CD8-positive, alpha-beta memory T cell (primary cell): ENCODE measurements around the gene KIAA1958. TPM values are rescaled to one million over a fixed set of nuclear protein-coding genes. Genes with fewer than 3 reads are reported as not detected.

Experiments
- CTCF ChIA-PET: fragments of 350-600 bp; sonication (Branson Sonifier 250); formaldehyde crosslinking; loops from one replicate; lab custom pipeline; 2021; ENCODE audit warnings: antibody characterized with exemption; lab: Charles Lee
- POLR2A ChIA-PET: fragments of 350-600 bp; sonication (Branson Sonifier 250); formaldehyde crosslinking; loops from one replicate; lab custom pipeline; 2021; ENCODE audit warnings: antibody characterized with exemption; lab: Charles Lee
- DNase-seq, 5 donors: peaks; one replicate each; pipeline versions ENCODE4 v3.0.0 to v3.0.0-alpha.2; 2020 to 2022; ENCODE audit warnings: mixed read lengths in 1 of 5
- H3K27ac ChIP-seq: one replicate; pipeline ENCODE4 v1.7.0; 2013; ENCODE audit warnings: low read depth, mild to moderate bottlenecking, low read length, moderate library complexity
- H3K27me3 ChIP-seq: 2 replicates; pipeline ENCODE4 v1.7.0; 2013; ENCODE audit warnings: low read length, mild to moderate bottlenecking; ENCODE audit not compliant: insufficient read depth, poor library complexity, severe bottlenecking
- H3K36me3 ChIP-seq: 2 replicates; pipeline ENCODE4 v1.7.0; 2013; ENCODE audit warnings: mild to moderate bottlenecking, low read length, moderate library complexity; ENCODE audit not compliant: insufficient read depth
- H3K4me1 ChIP-seq: 2 replicates; pipeline ENCODE4 v1.7.0; 2013; ENCODE audit warnings: mild to moderate bottlenecking, low read length, moderate library complexity; ENCODE audit not compliant: insufficient read depth
- H3K4me3 ChIP-seq: 2 replicates; pipeline ENCODE4 v1.7.0; 2013; ENCODE audit warnings: mild to moderate bottlenecking, low read length
- H3K9me3 ChIP-seq: 2 replicates; pipeline ENCODE4 v1.7.0; 2013; ENCODE audit warnings: mild to moderate bottlenecking, low read length
- H3K27ac Mint-ChIP-seq, 8 donors: one replicate each; pipeline ENCODE4 v1.8.0; 2020 to 2021; ENCODE audit warnings: mixed read lengths in 8 of 8, mild to moderate bottlenecking in 6 of 8, inconsistent platforms in 3 of 8, moderate library complexity in 3 of 8
- H3K27me3 Mint-ChIP-seq, 2 donors: one replicate each; pipeline ENCODE4 v1.8.0; 2020 to 2021; ENCODE audit warnings: mixed read lengths in 2 of 2, mild to moderate bottlenecking in 1 of 2, moderate library complexity in 1 of 2
- H3K36me3 Mint-ChIP-seq, 3 donors: one replicate each; pipeline ENCODE4 v1.8.0; 2020 to 2021; ENCODE audit warnings: mixed read lengths in 3 of 3, inconsistent platforms in 1 of 3, mild to moderate bottlenecking in 1 of 3
- H3K4me1 Mint-ChIP-seq, 3 donors: one replicate each; pipeline ENCODE4 v1.8.0; 2020 to 2021; ENCODE audit warnings: mixed read lengths in 3 of 3, inconsistent platforms in 1 of 3, mild to moderate bottlenecking in 1 of 3
- H3K4me3 Mint-ChIP-seq, 7 donors: one replicate each; pipeline ENCODE4 v1.8.0; 2020 to 2021; ENCODE audit warnings: mixed read lengths in 7 of 7, mild to moderate bottlenecking in 6 of 7, moderate library complexity in 4 of 7, inconsistent platforms in 2 of 7
- H3K9me3 Mint-ChIP-seq, 5 donors: one replicate each; pipeline ENCODE4 v1.8.0; 2020 to 2022; ENCODE audit warnings: mixed read lengths in 5 of 5, mild to moderate bottlenecking in 3 of 5, moderate library complexity in 2 of 5, inconsistent platforms in 1 of 5
- polyA plus RNA-seq: library from polyadenylated mRNA; unstranded; fragments of 300-500 nt; fragmentation: Illumina TruSeq; gene quantifications from one replicate; pipeline ENCODE4 v1.2.3, GENCODE V29; 2021
- total RNA-seq, 2 experiments: library from RNA; stranded (reverse); gene quantifications; one replicate each; pipeline ENCODE4 v1.2.3, GENCODE V29; 2021

The KIAA1958 gene
- total and polyA plus RNA-seq, 3 experiments from 2014 or later: 2.4 to 6.7 (median 6.4) TPM

DNA sequence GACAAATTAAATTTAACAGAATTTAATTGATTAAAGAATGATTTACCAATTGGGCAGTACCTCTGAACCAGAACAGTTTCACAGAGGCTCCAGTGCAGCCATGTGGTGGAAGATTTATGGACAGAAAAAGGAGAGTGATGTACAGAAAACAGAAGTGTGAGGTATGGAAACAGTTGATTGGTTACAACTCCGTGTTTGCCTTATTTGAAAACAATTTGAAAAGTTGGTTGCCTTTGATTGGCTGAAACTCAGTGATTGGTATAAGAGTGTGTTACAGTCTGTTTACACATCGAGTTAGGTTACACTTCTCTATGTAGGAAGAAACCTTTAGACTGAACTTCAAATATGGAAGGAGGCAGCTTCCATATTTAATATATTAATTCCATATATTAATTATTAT lies 30.1 kb downstream of the KIAA1958 start:
- DNase-seq: no peak
- Mint-ChIP-seq H3K27me3 (peaks cover 0 to 3% of the 10 kb centered on the region in 2 donors), H3K9me3 (no peaks in the 10 kb centered on the region), H3K27ac (no peak overlapping the region), H3K36me3 (no peaks in the 10 kb centered on the region), H3K4me1 (no peaks in the 10 kb centered on the region), H3K4me3 (no peak overlapping the region)
- Histone ChIP-seq H3K27ac (no peak overlapping the region), H3K27me3 (no peaks in the 10 kb centered on the region), H3K4me3 (no peak overlapping the region), H3K9me3 (no peaks in the 10 kb centered on the region), H3K36me3 (no peaks in the 10 kb centered on the region), H3K4me1 (no peaks in the 10 kb centered on the region)
- ChIA-PET POLR2A (no interaction called here), CTCF (no interaction called here)

DNA sequence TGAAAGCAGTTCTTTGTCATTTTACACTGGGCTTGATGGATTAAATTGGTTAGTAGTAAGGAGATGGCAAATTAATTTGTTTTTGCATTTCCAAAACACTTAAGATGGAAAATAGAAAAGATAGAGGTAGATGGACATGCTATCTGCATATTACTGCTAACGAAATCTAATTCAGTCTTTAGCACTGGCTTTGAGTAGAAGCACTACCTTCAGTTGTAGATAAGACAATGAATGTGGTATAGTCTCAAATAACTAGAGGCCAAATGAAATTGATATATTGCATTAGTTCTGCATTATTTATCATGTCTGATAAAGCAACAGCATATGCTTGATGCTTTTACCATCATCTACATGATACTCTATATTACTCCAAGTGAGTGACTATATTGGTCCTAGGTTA lies 33.4 kb downstream of the KIAA1958 start:
- no peaks in the 10 kb centered on the region for H3K9me3 Mint-ChIP-seq
- POLR2A ChIA-PET: no interaction called here
- Histone ChIP-seq H3K36me3 (no peaks in the 10 kb centered on the region), H3K9me3 (no peaks in the 10 kb centered on the region), H3K4me3 (no peak overlapping the region), H3K27me3 (no peaks in the 10 kb centered on the region), H3K4me1 (no peaks in the 10 kb centered on the region), H3K27ac (no peak overlapping the region)
- DNase-seq: no peak
- no peak overlapping the region for H3K27ac Mint-ChIP-seq
- no peaks in the 10 kb centered on the region for H3K27me3 Mint-ChIP-seq
- CTCF ChIA-PET: no interaction called here
- no peaks in the 10 kb centered on the region for H3K4me1 Mint-ChIP-seq
- no peak overlapping the region for H3K4me3 Mint-ChIP-seq
- no peaks in the 10 kb centered on the region for H3K36me3 Mint-ChIP-seq

DNA sequence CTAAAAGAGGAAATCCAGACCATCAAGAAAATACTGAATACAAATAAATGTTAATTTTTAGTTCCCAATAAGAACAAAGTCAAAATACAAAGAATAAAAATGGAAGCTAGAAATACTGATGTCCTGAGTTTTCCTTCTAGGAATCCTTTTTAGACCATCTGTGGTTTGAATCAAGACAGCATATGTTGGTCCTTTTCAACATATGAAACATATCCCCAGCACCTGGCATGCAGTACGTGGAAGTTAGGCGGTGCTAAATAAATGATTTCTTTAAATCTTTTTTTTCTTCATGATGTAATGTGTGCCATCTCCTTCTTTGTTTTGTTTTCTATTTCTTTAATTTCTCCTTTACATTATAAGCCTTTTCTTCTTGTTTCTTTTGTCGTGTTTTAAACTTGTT lies 34.0 kb downstream of the KIAA1958 start:
- Mint-ChIP-seq H3K9me3 (no peaks in the 10 kb centered on the region), H3K4me3 (no peak overlapping the region), H3K4me1 (no peaks in the 10 kb centered on the region), H3K36me3 (no peaks in the 10 kb centered on the region), H3K27ac (no peak overlapping the region), H3K27me3 (no peaks in the 10 kb centered on the region)
- no peak for DNase-seq
- H3K27me3 ChIP-seq: no peaks in the 10 kb centered on the region
- no peak overlapping the region for H3K4me3 ChIP-seq
- H3K4me1 ChIP-seq: no peaks in the 10 kb centered on the region
- POLR2A ChIA-PET: no interaction called here
- CTCF ChIA-PET: no interaction called here
- H3K36me3 ChIP-seq: no peaks in the 10 kb centered on the region
- no peaks in the 10 kb centered on the region for H3K9me3 ChIP-seq
- no peak overlapping the region for H3K27ac ChIP-seq

DNA sequence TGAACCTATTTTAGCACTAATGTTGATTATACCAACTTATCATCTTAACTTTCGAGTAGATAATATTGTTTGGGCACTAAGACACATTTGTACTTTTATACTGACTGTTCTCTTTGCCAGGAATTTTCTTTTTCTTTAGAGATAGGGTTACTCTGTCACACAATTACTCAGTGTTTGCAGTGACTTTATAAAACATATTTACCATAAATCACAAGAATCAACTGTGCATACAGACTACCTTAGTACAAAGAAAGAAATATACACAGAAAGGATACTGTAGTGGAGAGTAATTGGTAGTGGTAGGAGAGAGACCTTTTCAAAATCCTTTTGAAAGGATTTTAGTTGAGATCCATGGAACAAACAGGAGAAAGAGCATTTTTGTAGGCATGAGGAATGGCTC lies 40.3 kb downstream of the KIAA1958 start:
- POLR2A ChIA-PET: no interaction called here
- Mint-ChIP-seq H3K27ac (no peak overlapping the region), H3K4me3 (no peak overlapping the region), H3K9me3 (no peaks in the 10 kb centered on the region), H3K4me1 (no peaks in the 10 kb centered on the region), H3K36me3 (no peaks in the 10 kb centered on the region), H3K27me3 (no peaks in the 10 kb centered on the region)
- no peaks in the 10 kb centered on the region for H3K27me3 ChIP-seq
- H3K4me3 ChIP-seq: no peak overlapping the region
- no peaks in the 10 kb centered on the region for H3K9me3 ChIP-seq
- H3K36me3 ChIP-seq: no peaks in the 10 kb centered on the region
- DNase-seq: no peak
- CTCF ChIA-PET: no interaction called here
- no peaks in the 10 kb centered on the region for H3K4me1 ChIP-seq
- no peak overlapping the region for H3K27ac ChIP-seq

DNA sequence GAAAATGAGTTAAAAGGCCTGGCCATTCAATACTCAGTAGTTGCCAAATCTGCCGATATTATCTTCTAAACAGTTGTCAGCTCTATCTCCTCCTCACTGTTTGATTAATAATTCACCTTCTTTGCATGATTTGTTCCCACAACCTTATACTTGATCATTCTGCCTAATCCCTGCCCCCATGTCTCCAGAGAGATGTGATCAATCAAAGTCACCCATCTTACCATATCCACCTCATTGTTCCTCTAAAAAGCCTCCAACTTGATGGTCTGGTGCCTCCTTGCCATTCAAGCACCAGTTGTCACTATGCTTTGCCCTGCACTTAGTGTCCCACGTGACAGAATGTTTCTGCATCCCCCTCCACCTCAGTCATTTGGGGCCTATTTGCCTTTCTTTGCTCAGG lies 41.3 kb downstream of the KIAA1958 start:
- H3K36me3 ChIP-seq: no peaks in the 10 kb centered on the region
- Mint-ChIP-seq H3K27ac (no peak overlapping the region), H3K9me3 (no peaks in the 10 kb centered on the region), H3K4me1 (no peaks in the 10 kb centered on the region), H3K27me3 (no peaks in the 10 kb centered on the region), H3K36me3 (no peaks in the 10 kb centered on the region), H3K4me3 (no peak overlapping the region)
- H3K4me1 ChIP-seq: no peaks in the 10 kb centered on the region
- no peaks in the 10 kb centered on the region for H3K9me3 ChIP-seq
- ChIA-PET POLR2A (interaction anchor here (0.6 kb wide), 1 partner anchor 161 kb away, joined by 3 read pairs; no protein-coding TSS in a partner anchor), CTCF (no interaction called here)
- H3K27me3 ChIP-seq: no peaks in the 10 kb centered on the region
- no peak overlapping the region for H3K27ac ChIP-seq
- DNase-seq: no peak
- no peak overlapping the region for H3K4me3 ChIP-seq

DNA sequence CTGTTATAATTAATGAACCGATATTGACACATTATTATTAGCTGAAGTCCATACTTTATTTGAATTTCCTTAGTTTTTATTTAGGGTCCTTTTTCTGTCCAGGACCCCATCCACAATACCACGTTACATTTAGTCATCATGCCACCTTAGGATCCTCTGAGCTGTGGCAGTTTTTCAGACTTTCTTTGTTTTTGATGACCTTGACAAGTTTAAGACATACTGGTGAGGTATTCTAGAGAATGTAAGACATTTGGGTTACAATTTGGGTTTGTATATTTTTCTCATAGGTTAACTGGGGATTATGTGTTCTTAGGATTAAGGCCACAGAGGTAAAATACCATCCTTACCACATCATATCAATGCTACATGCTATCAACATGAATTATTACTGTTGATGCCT lies 42.7 kb downstream of the KIAA1958 start:
- POLR2A ChIA-PET: no interaction called here
- peak overlapping the region in 1 of 8 donors; percentile 9 for H3K27ac Mint-ChIP-seq

DNA sequence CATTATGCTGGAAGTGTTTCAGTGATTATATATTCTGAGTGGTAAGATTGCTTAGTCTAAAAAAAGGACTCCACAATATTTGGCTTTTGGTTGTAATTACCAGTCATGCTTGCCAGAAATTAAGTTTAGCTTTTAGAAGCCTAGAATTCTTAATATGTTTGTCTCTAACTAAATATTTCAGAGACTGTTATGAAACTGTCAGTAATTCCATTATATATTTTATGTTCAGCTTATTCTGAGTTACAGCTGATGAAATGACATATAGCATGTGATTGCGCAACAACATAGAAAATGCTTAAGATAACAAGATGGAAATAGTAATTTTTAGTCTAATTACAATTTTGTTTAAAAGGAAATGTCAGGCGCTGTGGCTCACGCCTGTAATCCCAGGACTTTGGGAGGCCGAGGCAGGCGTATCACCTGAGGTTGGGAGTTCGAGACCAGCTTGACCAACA lies 44.2 kb downstream of the KIAA1958 start:
- CTCF ChIA-PET: no interaction called here
- Histone ChIP-seq H3K4me1 (no peaks in the 10 kb centered on the region), H3K4me3 (no peak overlapping the region), H3K36me3 (no peaks in the 10 kb centered on the region), H3K9me3 (no peaks in the 10 kb centered on the region), H3K27ac (no peak overlapping the region), H3K27me3 (no peaks in the 10 kb centered on the region)
- POLR2A ChIA-PET: no interaction called here
- no peaks in the 10 kb centered on the region for H3K27me3 Mint-ChIP-seq
- no peak overlapping the region for H3K27ac Mint-ChIP-seq
- H3K9me3 Mint-ChIP-seq: no peaks in the 10 kb centered on the region
- H3K36me3 Mint-ChIP-seq: peaks cover 0 to 4% (median 1%) of the 10 kb centered on the region in 3 donors
- peaks cover 4 to 9% (median 5%) of the 10 kb centered on the region in 3 donors for H3K4me1 Mint-ChIP-seq
- no peak for DNase-seq
- no peak overlapping the region for H3K4me3 Mint-ChIP-seq

More for the DNA sequence above, 42.7 kb downstream of the KIAA1958 start:
- no peaks in the 10 kb centered on the region for H3K36me3 ChIP-seq
- DNase-seq: no peak
- no peak overlapping the region for H3K4me3 Mint-ChIP-seq
- H3K27me3 Mint-ChIP-seq: no peaks in the 10 kb centered on the region
- no peak overlapping the region for H3K4me3 ChIP-seq
- H3K36me3 Mint-ChIP-seq: peaks cover 0 to 4% (median 0%) of the 10 kb centered on the region in 3 donors
- CTCF ChIA-PET: no interaction called here
- no peaks in the 10 kb centered on the region for H3K27me3 ChIP-seq
- H3K9me3 ChIP-seq: no peaks in the 10 kb centered on the region
- H3K4me1 ChIP-seq: no peaks in the 10 kb centered on the region
- no peaks in the 10 kb centered on the region for H3K9me3 Mint-ChIP-seq
- H3K27ac ChIP-seq: no peak overlapping the region
- H3K4me1 Mint-ChIP-seq: peaks cover 0 to 2% (median 0%) of the 10 kb centered on the region in 3 donors

DNA sequence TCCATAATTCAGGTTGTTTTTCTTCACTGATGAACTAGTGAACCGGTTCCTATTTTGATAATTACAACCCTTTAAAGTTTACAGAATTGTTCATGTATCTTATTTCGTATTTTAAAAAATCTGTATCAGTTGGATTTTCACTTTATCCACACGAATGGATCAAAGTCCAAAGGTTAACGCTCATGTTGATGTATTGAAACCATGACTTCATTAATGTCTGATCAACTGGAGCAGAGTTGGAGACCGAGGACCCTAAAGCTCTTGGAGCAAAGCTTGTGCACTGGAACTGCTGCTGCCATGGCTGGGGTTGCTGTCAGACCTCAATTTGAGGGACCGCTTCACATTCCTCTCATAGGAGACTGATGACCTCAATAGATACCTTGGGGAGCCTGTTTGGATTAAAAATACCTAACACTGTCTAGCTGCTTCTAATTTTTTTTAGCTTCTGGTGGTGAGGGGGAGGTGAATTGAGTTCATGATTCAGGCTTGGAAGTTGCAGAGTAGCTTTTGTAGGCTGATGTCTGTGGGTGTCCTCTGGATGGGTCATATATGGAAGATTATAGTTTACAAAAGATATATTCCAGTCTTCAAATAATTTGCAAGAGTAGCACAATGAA lies 45.1 kb downstream of the KIAA1958 start:
- peaks cover 0 to 4% (median 1%) of the 10 kb centered on the region in 3 donors for H3K36me3 Mint-ChIP-seq
- H3K27me3 ChIP-seq: no peaks in the 10 kb centered on the region
- ChIA-PET CTCF (no interaction called here), POLR2A (no interaction called here)
- H3K9me3 Mint-ChIP-seq: no peaks in the 10 kb centered on the region
- no peak overlapping the region for H3K4me3 ChIP-seq
- H3K27ac Mint-ChIP-seq: no peak overlapping the region
- peaks cover 6 to 12% (median 6%) of the 10 kb centered on the region in 3 donors for H3K4me1 Mint-ChIP-seq
- H3K9me3 ChIP-seq: no peaks in the 10 kb centered on the region
- no peak overlapping the region for H3K4me3 Mint-ChIP-seq
- no peak for DNase-seq
- no peak overlapping the region for H3K27ac ChIP-seq
- no peaks in the 10 kb centered on the region for H3K36me3 ChIP-seq
- no peaks in the 10 kb centered on the region for H3K27me3 Mint-ChIP-seq
- H3K4me1 ChIP-seq: no peaks in the 10 kb centered on the region
